Karpas-422 (cell line): ENCODE results near the gene TOMM20. TPM values are rescaled to one million over a fixed set of nuclear protein-coding genes. Genes with fewer than 3 reads are reported as not detected.
"Not testable (repeated sequence)": the region's sequence is repeated elsewhere in the genome, so short reads cannot be mapped to it uniquely, and the experiment has no call there.

Source experiments
- DNase-seq: peaks from one replicate; pipeline ENCODE4 v3.0.0-alpha.2; 2015
- H2AFZ ChIP-seq: fragments of 200-600 bp; sonication (generic); 2 replicates; pipeline ENCODE4 v1.6.1; 2014; ENCODE audit warnings: antibody characterized with exemption, low read length, mixed read lengths
- H3K27ac ChIP-seq: fragments of 200-600 bp; sonication (generic); 2 replicates; pipeline ENCODE4 v1.5.1; 2014; ENCODE audit warnings: mild to moderate bottlenecking, low read length, moderate library complexity
- H3K27me3 ChIP-seq: fragments of 200-600 bp; sonication (generic); 2 replicates; pipeline ENCODE4 v1.6.1; 2014; ENCODE audit warnings: low read length, mixed read lengths
- H3K36me3 ChIP-seq: fragments of 200-600 bp; sonication (generic); 2 replicates; pipeline ENCODE4 v1.6.1; 2014; ENCODE audit warnings: low read length, mixed read lengths; ENCODE audit not compliant: insufficient read depth
- H3K4me1 ChIP-seq: fragments of 200-600 bp; sonication (generic); 2 replicates; pipeline ENCODE4 v1.6.1; 2014; ENCODE audit warnings: mild to moderate bottlenecking, low read length, mixed read lengths
- H3K4me2 ChIP-seq: fragments of 200-600 bp; sonication (generic); 2 replicates; pipeline ENCODE4 v1.6.1; 2014; ENCODE audit warnings: low read length, low read depth, mild to moderate bottlenecking; ENCODE audit not compliant: poor library complexity, severe bottlenecking
- H3K4me3 ChIP-seq: fragments of 200-600 bp; sonication (generic); 2 replicates; pipeline ENCODE4 v1.5.1; 2014; ENCODE audit warnings: mild to moderate bottlenecking, antibody characterized with exemption, low read length, mixed read lengths
- H3K79me2 ChIP-seq: fragments of 200-600 bp; sonication (generic); 2 replicates; pipeline ENCODE4 v1.6.1; 2014; ENCODE audit warnings: mild to moderate bottlenecking, low read length, mixed read lengths
- H3K9ac ChIP-seq: fragments of 200-600 bp; sonication (generic); 2 replicates; pipeline ENCODE4 v1.6.0; 2014; ENCODE audit warnings: low read length
- H3K9me2 ChIP-seq: fragments of 200-600 bp; sonication (generic), shearing (Covaris generic); replicated peaks from 2 replicates; pipeline ENCODE4 v1.6.0; 2014; ENCODE audit warnings: mild to moderate bottlenecking, low read length, moderate library complexity; ENCODE audit not compliant: insufficient read depth
- H3K9me3 ChIP-seq: fragments of 300-700, 200-600 bp; sonication (generic); 2 replicates; pipeline ENCODE4 v1.6.1; 2014; ENCODE audit warnings: low read length, mixed read lengths
- H4K20me1 ChIP-seq: fragments of 200-600 bp; sonication (generic); 2 replicates; pipeline ENCODE4 v1.6.1; 2014; ENCODE audit warnings: mild to moderate bottlenecking, antibody characterized with exemption, low read length, low read depth; ENCODE audit not compliant: insufficient read depth
- total RNA-seq: library from RNA; depleted of rRNA; stranded (reverse); fragments of >200 nt; shearing (Covaris generic); gene quantifications from 2 replicates; pipeline ENCODE4 v1.2.3, GENCODE V29; 2014; ENCODE audit warnings: low replicate concordance

TOMM20 gene
- total RNA-seq, 1 experiment from 2014 or later: 113 TPM

DNA sequence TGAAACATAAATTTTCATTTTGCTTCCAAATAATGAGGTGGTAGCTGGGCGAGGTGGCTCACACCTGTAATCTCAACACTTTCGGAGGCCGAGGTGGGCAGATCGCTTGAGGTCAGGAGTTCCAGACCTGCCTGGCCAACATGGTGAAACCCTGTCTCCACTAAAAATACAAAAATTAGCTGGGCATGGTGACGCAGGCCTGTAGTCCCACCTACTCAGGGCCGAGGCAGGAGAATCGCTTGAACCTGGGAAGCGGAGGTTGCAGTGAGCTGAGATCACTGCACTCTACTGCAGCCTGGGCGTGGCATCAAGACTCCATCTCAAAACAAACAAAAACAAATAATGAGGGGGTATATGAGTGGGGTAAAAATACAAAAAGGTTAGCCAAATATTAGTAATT lies 31.3 kb upstream of the TOMM20 start:
- Histone ChIP-seq H3K4me2 (peak overlapping the region; percentile 93), H3K36me3 (peaks cover 20% of the 10 kb centered on the region), H3K9ac (peak overlapping the region; percentile 79), H3K79me2 (peaks cover 50% of the 10 kb centered on the region), H3K4me1 (peaks cover 18% of the 10 kb centered on the region), H3K4me3 (peak overlapping the region; percentile 88)
- not testable (repeated sequence) for H2AFZ ChIP-seq, H4K20me1 ChIP-seq, H3K27ac ChIP-seq, H3K27me3 ChIP-seq, H3K9me3 ChIP-seq, H3K9me2 ChIP-seq, DNase-seq

DNA sequence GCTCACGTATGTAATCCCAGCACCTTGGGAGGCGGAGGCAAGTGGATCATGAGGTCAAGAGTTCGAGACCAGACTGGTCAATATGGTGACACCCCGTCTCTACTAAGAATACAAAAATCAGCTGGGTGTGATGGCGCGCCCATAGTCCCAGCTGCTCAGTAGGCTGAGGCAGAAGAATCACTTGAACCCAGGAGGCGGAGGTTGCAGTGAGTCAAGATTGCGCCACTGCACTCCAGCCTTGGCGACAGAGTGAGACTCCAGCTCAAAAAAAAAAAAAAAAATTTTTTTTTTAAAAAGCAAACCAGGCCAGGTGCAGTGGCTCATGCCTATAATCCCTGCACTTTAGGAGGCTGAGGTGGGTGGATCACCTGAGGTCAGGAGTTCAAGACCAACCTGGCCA lies 30.6 kb upstream of the TOMM20 start:
- Histone ChIP-seq H3K79me2 (peaks cover 54% of the 10 kb centered on the region), H3K4me2 (peak overlapping the region; percentile 93), H3K36me3 (peaks cover 27% of the 10 kb centered on the region), H3K4me1 (peaks cover 18% of the 10 kb centered on the region)
- not testable (repeated sequence) for H3K27ac ChIP-seq, H2AFZ ChIP-seq, H3K27me3 ChIP-seq, H3K9me2 ChIP-seq, H3K9ac ChIP-seq, H3K4me3 ChIP-seq, DNase-seq, H3K9me3 ChIP-seq, H4K20me1 ChIP-seq

DNA sequence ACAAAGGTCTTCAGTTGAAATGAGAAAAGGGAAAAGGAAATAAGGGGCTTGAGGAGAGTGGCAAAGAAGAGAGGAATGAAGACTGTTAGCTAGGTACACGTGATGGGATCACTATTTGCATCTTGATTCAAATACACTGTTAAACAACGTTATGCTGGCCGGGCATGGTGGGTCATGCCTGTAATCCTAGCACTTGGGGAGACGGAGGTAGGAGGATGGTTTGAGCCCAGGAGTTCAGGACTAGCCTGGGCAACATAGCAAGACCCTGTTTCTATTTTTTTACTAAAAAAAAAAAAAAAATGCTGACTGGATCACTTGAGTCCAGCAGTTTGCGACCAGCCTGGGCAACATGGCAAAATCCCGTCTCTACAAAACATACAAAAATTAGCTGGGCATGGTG lies 30.0 kb upstream of the TOMM20 start:
- Histone ChIP-seq H3K4me1 (peaks cover 18% of the 10 kb centered on the region), H3K36me3 (peaks cover 28% of the 10 kb centered on the region)

DNA sequence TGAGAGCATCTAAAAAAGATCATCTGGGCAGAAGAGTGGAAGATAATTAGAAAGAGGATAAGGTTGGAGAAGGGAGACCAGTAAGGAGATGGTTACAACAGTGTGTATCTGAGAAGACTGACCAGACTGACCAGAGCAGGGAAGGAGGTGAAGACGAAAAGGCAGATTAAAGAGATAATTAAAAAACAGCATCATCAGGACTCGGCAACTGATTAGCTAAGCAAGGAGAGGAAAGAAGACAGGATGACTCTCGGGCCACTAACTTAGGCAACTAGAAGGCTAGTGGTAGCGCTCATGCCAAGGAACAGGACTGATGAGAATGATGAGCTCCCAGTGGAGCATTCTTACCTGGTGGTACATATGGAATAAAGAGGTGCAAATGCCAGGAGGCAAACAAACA lies 28.5 kb upstream of the TOMM20 start:
- Histone ChIP-seq H3K27me3 (no peaks in the 10 kb centered on the region), H3K4me1 (peaks cover 16% of the 10 kb centered on the region), H3K4me3 (no peak overlapping the region), H3K9me3 (no peaks in the 10 kb centered on the region), H2AFZ (no peak overlapping the region), H3K9ac (no peak overlapping the region), H4K20me1 (0 out of 2 replicates have a peak, but pooled peaks cover 6% of the 10 kb centered on the region), H3K9me2 (no peaks in the 10 kb centered on the region), H3K36me3 (peaks cover 33% of the 10 kb centered on the region), H3K27ac (no peak overlapping the region), H3K4me2 (no peak overlapping the region), H3K79me2 (peaks cover 54% of the 10 kb centered on the region)
- no peak for DNase-seq

More for the DNA sequence above, 30.0 kb upstream of the TOMM20 start:
- H3K27ac ChIP-seq: no peak overlapping the region
- H3K9me3 ChIP-seq: no peaks in the 10 kb centered on the region
- 0 out of 2 replicates have a peak, but pooled peaks cover 6% of the 10 kb centered on the region for H4K20me1 ChIP-seq
- no peak overlapping the region for H3K4me3 ChIP-seq
- DNase-seq: no peak
- no peaks in the 10 kb centered on the region for H3K27me3 ChIP-seq
- no peak overlapping the region for H2AFZ ChIP-seq
- H3K9ac ChIP-seq: no peak overlapping the region
- peaks cover 54% of the 10 kb centered on the region for H3K79me2 ChIP-seq
- no peaks in the 10 kb centered on the region for H3K9me2 ChIP-seq
- H3K4me2 ChIP-seq: no peak overlapping the region

DNA sequence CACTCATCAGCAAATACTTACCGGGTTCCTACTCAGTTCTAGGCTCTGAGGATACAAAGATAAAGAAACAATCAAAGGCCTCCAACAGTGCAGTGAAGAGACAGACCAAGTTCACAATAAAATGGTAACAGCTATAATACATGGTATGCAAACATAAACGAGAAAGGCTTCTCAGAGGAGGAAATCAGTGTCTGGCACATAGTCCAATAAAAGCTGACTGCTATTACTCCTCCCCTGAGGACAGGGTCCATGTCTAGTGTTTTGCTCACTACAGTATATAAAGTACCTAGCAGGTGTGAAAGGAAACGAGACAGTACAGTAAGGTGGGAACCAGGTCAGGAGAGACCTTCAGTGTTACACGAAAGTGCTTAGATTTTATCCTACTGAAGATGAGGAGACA lies 28.1 kb upstream of the TOMM20 start:
- Histone ChIP-seq H2AFZ (no peak overlapping the region), H3K4me1 (peaks cover 11% of the 10 kb centered on the region), H3K79me2 (peaks cover 52% of the 10 kb centered on the region), H3K9me3 (no peaks in the 10 kb centered on the region), H3K27ac (no peak overlapping the region), H3K36me3 (peaks cover 35% of the 10 kb centered on the region), H3K27me3 (no peaks in the 10 kb centered on the region), H3K9me2 (no peaks in the 10 kb centered on the region), H3K9ac (no peak overlapping the region), H3K4me3 (no peak overlapping the region), H4K20me1 (0 out of 2 replicates have a peak, but pooled peaks cover 6% of the 10 kb centered on the region), H3K4me2 (no peak overlapping the region)
- DNase-seq: no peak

DNA sequence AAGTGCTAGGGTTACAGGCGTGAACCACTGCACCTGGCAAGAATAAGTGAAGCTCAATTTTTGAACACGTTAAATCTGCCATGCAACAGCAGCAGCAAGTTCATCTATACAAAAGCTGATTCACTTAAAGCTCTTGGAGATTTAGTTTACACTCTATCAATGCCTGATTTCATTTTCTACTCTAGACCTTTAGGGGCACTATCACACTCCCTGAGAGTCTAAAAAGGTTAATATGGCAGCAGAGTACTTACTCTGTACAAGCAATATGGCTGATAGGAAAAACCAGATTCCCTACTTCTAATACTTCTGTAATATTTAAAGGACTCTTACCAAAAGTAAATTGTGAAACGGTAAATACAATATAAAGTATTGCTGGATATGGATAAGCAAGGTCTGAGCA lies 27.6 kb upstream of the TOMM20 start:
- Histone ChIP-seq H3K9ac (no peak overlapping the region), H2AFZ (no peak overlapping the region), H3K4me3 (no peak overlapping the region), H3K4me1 (peaks cover 9% of the 10 kb centered on the region), H3K27ac (no peak overlapping the region), H3K27me3 (no peaks in the 10 kb centered on the region), H3K9me3 (no peaks in the 10 kb centered on the region), H4K20me1 (0 out of 2 replicates have a peak, but pooled peaks cover 6% of the 10 kb centered on the region), H3K36me3 (peaks cover 39% of the 10 kb centered on the region), H3K9me2 (no peaks in the 10 kb centered on the region), H3K79me2 (peaks cover 54% of the 10 kb centered on the region), H3K4me2 (no peak overlapping the region)
- DNase-seq: no peak

DNA sequence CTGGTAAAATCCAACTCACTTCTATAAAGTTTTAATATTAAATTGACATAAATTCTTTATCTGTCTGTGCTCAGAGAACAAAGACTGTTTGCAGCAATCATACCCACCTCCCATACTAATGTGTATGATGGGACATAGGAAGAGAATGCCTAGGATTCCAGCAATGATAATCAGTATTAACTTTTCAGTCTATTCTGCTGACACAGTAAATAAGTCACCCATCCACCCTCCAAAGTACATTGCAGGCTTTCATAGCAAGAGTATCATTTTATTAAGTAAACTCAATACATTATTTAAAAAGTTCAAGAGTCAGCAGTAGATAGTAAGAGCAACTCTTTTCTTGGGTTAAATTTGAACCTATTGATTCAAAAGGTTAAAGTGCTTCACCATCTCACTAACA lies 23.6 kb upstream of the TOMM20 start:
- Histone ChIP-seq H3K9me3 (no peaks in the 10 kb centered on the region), H3K36me3 (peaks cover 58% of the 10 kb centered on the region), H3K4me1 (no peaks in the 10 kb centered on the region), H3K9me2 (no peaks in the 10 kb centered on the region), H3K27ac (no peak overlapping the region), H2AFZ (no peak overlapping the region), H3K27me3 (no peaks in the 10 kb centered on the region), H4K20me1 (0 out of 2 replicates have a peak, but pooled peaks cover 8% of the 10 kb centered on the region), H3K4me3 (no peak overlapping the region), H3K9ac (no peak overlapping the region), H3K4me2 (no peak overlapping the region), H3K79me2 (peaks cover 45% of the 10 kb centered on the region)
- no peak for DNase-seq

DNA sequence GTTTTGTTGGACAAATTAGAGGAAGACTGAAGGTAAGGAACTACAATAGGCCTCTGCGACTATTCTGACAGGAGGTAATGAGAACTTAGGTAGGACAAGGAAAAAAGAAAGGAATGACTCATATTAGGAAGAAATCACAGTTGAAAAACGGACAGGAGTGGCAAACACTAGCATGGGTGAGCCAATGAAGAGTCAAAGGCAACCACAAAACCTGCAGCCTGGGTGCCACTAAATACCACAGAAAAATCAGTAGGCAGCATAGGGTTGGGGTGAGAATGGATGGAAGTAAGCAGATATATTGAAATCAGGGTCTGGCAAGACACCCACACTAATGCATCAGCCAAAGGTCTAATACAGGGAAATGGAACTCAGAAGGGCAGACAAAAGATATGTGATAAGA lies 22.4 kb upstream of the TOMM20 start:
- H3K79me2 ChIP-seq: peaks cover 41% of the 10 kb centered on the region
- H3K9me2 ChIP-seq: no peaks in the 10 kb centered on the region
- H2AFZ ChIP-seq: no peak overlapping the region
- peaks cover 58% of the 10 kb centered on the region for H3K36me3 ChIP-seq
- H3K4me3 ChIP-seq: no peak overlapping the region
- H3K27ac ChIP-seq: no peak overlapping the region
- 0 out of 2 replicates have a peak, but pooled peaks cover 8% of the 10 kb centered on the region for H4K20me1 ChIP-seq
- DNase-seq: no peak
- H3K4me1 ChIP-seq: no peaks in the 10 kb centered on the region
- no peak overlapping the region for H3K4me2 ChIP-seq
- no peak overlapping the region for H3K9ac ChIP-seq
- no peaks in the 10 kb centered on the region for H3K27me3 ChIP-seq
- H3K9me3 ChIP-seq: no peaks in the 10 kb centered on the region

DNA sequence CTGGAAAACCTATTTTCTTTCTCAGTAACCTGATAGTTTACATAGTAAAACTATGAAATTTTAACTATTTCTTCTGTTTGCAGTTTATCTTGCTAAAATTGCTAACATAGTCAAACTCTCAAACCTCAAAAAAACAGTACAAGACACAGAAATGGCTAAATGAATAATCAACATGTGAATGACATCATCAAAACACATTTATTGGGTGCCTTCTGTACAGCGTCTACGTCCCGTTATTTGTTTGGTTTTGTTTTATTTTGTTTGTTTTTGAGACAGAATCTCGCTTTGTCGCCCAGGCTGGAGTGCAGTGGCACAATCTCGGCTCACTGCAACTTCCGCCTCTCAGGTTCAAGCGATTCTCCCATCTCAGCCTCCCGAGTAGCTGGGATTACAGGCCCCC lies 21.2 kb upstream of the TOMM20 start:
- Histone ChIP-seq H3K4me1 (no peaks in the 10 kb centered on the region), H3K79me2 (peaks cover 51% of the 10 kb centered on the region), H3K4me2 (no peak overlapping the region), H3K36me3 (peaks cover 61% of the 10 kb centered on the region), H3K27ac (no peak overlapping the region), H4K20me1 (0 out of 2 replicates have a peak, but pooled peaks cover 6% of the 10 kb centered on the region), H2AFZ (no peak overlapping the region), H3K27me3 (no peaks in the 10 kb centered on the region), H3K9me3 (no peaks in the 10 kb centered on the region), H3K9me2 (no peaks in the 10 kb centered on the region), H3K9ac (no peak overlapping the region), H3K4me3 (no peak overlapping the region)
- DNase-seq: no peak
